Gastrocnemius medialis (tissue), 4 donors: ENCODE measurements around the gene ANKS4B.

Source experiments
- CTCF ChIP-seq, 5 experiments: fragments of 450-650 bp in 3 of 5; fragments of 200-600 bp in 2 of 5; sonication (generic) in 2 of 5; IDR thresholded peaks in 4 of 5; conservative IDR thresholded peaks in 1 of 5; 1 replicate in 4 of 5; 2 replicates in 1 of 5; pipeline ENCODE4 v1.5.1; 2016 to 2019; ENCODE audit warnings: antibody characterized with exemption in 5 of 5, mild to moderate bottlenecking in 3 of 5, moderate library complexity in 3 of 5
- POLR2A ChIP-seq, 2 donors: fragments of 450-650 bp; IDR thresholded peaks; one replicate each; pipeline ENCODE4 v1.6.1; 2017; ENCODE audit warnings: antibody characterized with exemption in 2 of 2, mild to moderate bottlenecking in 2 of 2, moderate library complexity in 2 of 2

GRCh38 chr16:21275529-21275928 lies 42.0 kb downstream of the ANKS4B start:
- TF ChIP-seq CTCF (IDR thresholded peaks at IDR 0.05 in 4 of 5, conservative IDR thresholded peaks at IDR 0.05 in 1 of 5) (no peak), POLR2A (IDR thresholded peaks at IDR 0.05) (no peak)
